Upper lobe of right lung (tissue), 1 donor: ENCODE measurements around the gene SYNDIG1. TPM values are rescaled to one million over a fixed set of nuclear protein-coding genes. Genes with fewer than 3 reads are reported as not detected.

Experiments
- ATAC-seq: fragments of 200-7000 bp; cut with Tn5 transposase; one replicate; pipeline ENCODE4 v1.9.1; 2020; ENCODE audit warnings: mild to moderate bottlenecking, moderate library complexity
- DNase-seq: peaks from one replicate; pipeline ENCODE4 v3.0.0-alpha.2; 2020
- H3K27ac ChIP-seq: fragments of 200-600 bp; one replicate; pipeline ENCODE4 v1.8.0; 2022
- H3K27me3 ChIP-seq: fragments of 200-600 bp; one replicate; pipeline ENCODE4 v1.8.0; 2022; ENCODE audit warnings: mild to moderate bottlenecking
- H3K36me3 ChIP-seq: fragments of 200-600 bp; one replicate; pipeline ENCODE4 v1.8.0; 2022
- H3K4me1 ChIP-seq: fragments of 200-600 bp; one replicate; pipeline ENCODE4 v1.8.0; 2022
- H3K4me3 ChIP-seq: fragments of 200-600 bp; one replicate; pipeline ENCODE4 v1.8.0; 2022; ENCODE audit warnings: mild to moderate bottlenecking
- H3K9me3 ChIP-seq: fragments of 200-600 bp; one replicate; pipeline ENCODE4 v1.8.0; 2022
- CTCF ChIP-seq: fragments of 200-600 bp; IDR thresholded peaks from one replicate; pipeline ENCODE4 v1.8.0; 2022; ENCODE audit warnings: antibody characterized with exemption
- intact Hi-C: fragments of 100-400 bp; cut with DNase I; formaldehyde crosslinking; loops from one replicate; pipeline ENCODE4 v1.11.0; 2022
- total RNA-seq: library from RNA; stranded (reverse); fragmentation: NEBNext Ultra II Directional; extraction: Animal tissue kit (Norgen Biotek cat#: 25700); gene quantifications from one replicate; pipeline ENCODE4 v1.2.1, GENCODE V29; 2021
- donor health status: DM: no; HTN: yes; CAD: no; lungs with severe emphysema.

SYNDIG1 gene
- total RNA-seq, 1 donor from 2014 or later: not detected

GRCh38 chr20:24708411-24709295, 239.2 kb downstream of the SYNDIG1 start:
- H3K9me3 ChIP-seq: no peaks in the 10 kb centered on the region
- TF ChIP-seq CTCF: no peak
- DNase-seq: no peak
- no peak for ATAC-seq
- intact Hi-C loops: no loop called here
- no peak overlapping the region for H3K27ac ChIP-seq
- peaks cover 15% of the 10 kb centered on the region for H3K27me3 ChIP-seq
- H3K4me1 ChIP-seq: no peaks in the 10 kb centered on the region
- no peak overlapping the region for H3K4me3 ChIP-seq
- no peaks in the 10 kb centered on the region for H3K36me3 ChIP-seq
